ENCODE measurements around the gene THADA.
A peak's percentile ranks its signal among the peaks of the same experiment; 100 is the strongest.

Gene THADA

GRCh38 chr2:43375746-43376522, 219.9 kb downstream of the THADA start:
- DNase-seq = no peak

GRCh38 chr2:43372416-43373081, 223.3 kb downstream of the THADA start:
- no peak for DNase-seq

GRCh38 chr2:43370705-43371104, 225.1 kb downstream of the THADA start:
- peak; percentile 28 for DNase-seq

- no peak for DNase-seq
Measured at GRCh38 chr2:43370146-43370545, 225.7 kb downstream of the THADA start.

- no peak for DNase-seq
Measured at GRCh38 chr2:43368483-43369385, 227.1 kb downstream of the THADA start.

- DNase-seq = no peak
Measured at GRCh38 chr2:43367012-43367782, 228.6 kb downstream of the THADA start.

GRCh38 chr2:43363120-43363519, 232.7 kb downstream of the THADA start:
- DNase-seq = no peak

GRCh38 chr2:43361286-43361685, 234.6 kb downstream of the THADA start:
- no peak for DNase-seq

GRCh38 chr2:43360137-43360536, 235.7 kb downstream of the THADA start:
- no peak for DNase-seq

- peak; percentile 33 for DNase-seq
Measured at GRCh38 chr2:43358410-43359201, 237.2 kb downstream of the THADA start.

GRCh38 chr2:43356774-43357173, 239.1 kb downstream of the THADA start:
- no peak for DNase-seq

- no peak for DNase-seq
Measured at GRCh38 chr2:43355399-43355798, 240.4 kb downstream of the THADA start.

GRCh38 chr2:43349904-43350303, 245.9 kb downstream of the THADA start:
- peak; percentile 31 for DNase-seq

- no peak for DNase-seq
Measured at GRCh38 chr2:43348908-43349661, 246.8 kb downstream of the THADA start.

- DNase-seq = no peak
Measured at GRCh38 chr2:43347746-43348145, 248.1 kb downstream of the THADA start.

- no peak for DNase-seq
Measured at GRCh38 chr2:43346602-43347567, 249.0 kb downstream of the THADA start.

GRCh38 chr2:43345872-43346271, 250.0 kb downstream of the THADA start:
- DNase-seq = no peak

- peak; percentile 5 for DNase-seq
Measured at GRCh38 chr2:43345391-43345813, 250.4 kb downstream of the THADA start.

GRCh38 chr2:43344868-43345373, 250.9 kb downstream of the THADA start:
- DNase-seq = no peak
